ENCODE data around the gene TUBB.
"Not testable (repeated sequence)": the region's sequence is repeated elsewhere in the genome, so short reads cannot be mapped to it uniquely, and the experiment has no call there.

Gene TUBB

DNA sequence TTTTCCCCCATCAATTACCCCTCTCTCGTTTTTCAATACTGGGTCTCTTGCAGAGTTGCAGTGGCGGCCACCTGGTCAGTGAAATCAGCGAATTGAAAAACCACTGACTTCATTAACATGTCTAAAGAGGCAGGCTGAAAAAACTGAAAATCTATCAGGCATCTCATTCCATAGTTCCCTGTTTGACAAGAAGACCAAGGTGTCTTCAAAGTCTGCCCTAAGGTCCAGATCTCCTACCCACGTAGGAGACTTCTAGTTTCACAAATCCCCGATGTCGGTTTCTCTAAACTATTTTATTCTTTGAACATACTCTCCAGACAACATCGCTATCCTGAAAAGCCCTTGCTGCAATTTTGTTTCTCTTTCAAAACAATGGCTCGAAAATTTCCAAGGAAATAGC lies 796 bp upstream of the TUBB start:
- ATAC-seq (no peak), DNase-seq (no peak)

DNA sequence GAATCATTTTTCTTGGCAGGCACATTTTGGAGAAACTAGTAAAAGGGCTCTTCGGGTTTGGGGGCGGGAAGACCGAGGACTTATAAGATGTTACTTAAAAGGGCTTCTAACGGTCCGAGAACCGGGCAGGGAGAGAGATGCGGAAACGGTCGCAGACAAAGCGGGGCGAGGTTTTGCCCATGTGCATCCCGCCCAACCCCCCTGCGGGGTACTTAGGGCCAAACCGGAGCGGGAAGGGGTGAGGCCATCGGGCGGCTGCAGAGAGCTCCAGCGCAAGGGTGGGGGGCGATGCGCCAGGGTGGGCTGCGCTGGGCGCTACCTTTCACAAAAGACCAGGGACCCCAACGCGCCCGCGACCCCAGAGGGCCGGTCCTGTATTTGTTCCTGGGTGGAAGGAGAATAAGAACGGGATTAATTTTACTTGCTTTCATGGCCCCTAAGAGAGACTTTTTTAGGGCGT lies 616 bp downstream of the TUBB start:
- no peak for ATAC-seq
- peak; percentile 77 for DNase-seq

GRCh38 chr6:30721198-30722024 lies 1.3 kb downstream of the TUBB start:
- ATAC-seq: peak; percentile 33
- peak; percentile 98 for DNase-seq

DNA sequence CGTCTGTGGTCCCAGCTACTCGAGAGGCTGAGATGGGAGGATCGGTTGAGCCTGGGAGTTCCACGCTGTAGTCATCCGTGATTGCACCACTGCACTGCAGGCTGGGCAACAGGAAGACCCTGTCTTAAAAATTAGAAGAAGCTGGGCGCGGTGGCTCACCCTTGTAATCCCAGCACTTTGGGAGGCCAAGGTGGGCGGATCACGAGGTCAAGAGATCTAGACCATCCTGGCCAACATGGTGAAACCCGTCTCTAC lies 1.8 kb downstream of the TUBB start:
- not testable (repeated sequence) for ATAC-seq
- peak; percentile 25 for DNase-seq

DNA sequence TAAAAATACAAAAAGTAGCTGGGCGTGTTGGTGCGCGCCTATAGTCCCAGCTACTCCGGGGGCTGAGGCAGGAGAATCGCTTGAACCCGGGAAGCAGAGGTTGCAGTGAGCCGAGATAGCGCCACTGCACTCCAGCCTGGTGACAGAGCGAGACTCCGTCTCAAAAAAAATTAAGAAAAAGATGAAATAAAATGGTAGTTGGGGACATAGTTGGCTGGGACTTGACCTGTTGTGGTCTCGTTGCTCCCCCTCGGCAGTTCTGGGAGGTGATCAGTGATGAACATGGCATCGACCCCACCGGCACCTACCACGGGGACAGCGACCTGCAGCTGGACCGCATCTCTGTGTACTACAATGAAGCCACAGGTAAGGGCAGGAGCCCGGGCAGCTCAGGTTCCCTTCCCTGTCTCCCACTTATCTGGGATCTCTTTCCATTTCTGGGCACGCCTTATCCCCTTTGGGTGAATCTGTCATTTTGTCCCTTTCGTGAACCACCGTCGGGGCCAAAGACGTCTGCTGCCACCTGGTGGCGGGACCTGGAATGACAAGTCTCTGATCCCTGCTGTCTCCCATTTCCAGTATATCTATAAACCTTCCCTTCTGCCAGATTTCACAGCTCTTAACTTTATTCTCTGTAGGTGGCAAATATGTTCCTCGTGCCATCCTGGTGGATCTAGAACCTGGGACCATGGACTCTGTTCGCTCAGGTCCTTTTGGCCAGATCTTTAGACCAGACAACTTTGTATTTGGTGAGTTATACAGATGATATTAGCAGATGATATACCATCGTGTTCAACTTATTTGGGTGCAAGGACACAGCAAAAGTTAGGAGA lies 2.3 kb downstream of the TUBB start:
- ATAC-seq (no peak), DNase-seq (peak; percentile 87)

GRCh38 chr6:30723159-30723842 lies 3.1 kb downstream of the TUBB start:
- ATAC-seq: not testable (repeated sequence)

DNA sequence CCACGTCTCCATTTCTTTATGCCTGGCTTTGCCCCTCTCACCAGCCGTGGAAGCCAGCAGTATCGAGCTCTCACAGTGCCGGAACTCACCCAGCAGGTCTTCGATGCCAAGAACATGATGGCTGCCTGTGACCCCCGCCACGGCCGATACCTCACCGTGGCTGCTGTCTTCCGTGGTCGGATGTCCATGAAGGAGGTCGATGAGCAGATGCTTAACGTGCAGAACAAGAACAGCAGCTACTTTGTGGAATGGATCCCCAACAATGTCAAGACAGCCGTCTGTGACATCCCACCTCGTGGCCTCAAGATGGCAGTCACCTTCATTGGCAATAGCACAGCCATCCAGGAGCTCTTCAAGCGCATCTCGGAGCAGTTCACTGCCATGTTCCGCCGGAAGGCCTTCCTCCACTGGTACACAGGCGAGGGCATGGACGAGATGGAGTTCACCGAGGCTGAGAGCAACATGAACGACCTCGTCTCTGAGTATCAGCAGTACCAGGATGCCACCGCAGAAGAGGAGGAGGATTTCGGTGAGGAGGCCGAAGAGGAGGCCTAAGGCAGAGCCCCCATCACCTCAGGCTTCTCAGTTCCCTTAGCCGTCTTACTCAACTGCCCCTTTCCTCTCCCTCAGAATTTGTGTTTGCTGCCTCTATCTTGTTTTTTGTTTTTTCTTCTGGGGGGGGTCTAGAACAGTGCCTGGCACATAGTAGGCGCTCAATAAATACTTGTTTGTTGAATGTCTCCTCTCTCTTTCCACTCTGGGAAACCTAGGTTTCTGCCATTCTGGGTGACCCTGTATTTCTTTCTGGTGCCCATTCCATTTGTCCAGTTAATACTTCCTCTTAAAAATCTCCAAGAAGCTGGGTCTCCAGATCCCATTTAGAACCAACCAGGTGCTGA lies 3.9 kb downstream of the TUBB start:
- not testable (repeated sequence) for DNase-seq

More at GRCh38 chr6:30723159-30723842, 3.1 kb downstream of the TUBB start:
- DNase-seq: not testable (repeated sequence)

DNA sequence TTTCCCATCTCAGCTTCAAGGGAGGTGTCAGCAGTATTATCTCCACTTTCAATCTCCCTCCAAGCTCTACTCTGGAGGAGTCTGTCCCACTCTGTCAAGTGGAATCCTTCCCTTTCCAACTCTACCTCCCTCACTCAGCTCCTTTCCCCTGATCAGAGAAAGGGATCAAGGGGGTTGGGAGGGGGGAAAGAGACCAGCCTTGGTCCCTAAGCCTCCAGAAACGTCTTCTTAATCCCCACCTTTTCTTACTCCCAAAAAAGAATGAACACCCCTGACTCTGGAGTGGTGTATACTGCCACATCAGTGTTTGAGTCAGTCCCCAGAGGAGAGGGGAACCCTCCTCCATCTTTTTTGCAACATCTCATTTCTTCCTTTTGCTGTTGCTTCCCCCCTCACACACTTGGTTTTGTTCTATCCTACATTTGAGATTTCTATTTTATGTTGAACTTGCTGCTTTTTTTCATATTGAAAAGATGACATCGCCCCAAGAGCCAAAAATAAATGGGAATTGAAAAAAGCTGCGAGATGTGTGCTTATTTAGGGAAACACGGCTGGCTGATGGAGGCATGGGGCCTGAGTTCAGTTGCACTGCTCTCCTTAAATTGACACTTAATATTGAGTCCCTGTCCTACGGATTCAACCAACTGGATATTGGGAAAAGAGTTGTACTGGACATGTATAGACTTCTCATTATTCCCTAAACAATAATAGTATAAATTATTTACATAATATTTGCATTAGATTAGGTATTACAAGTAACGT lies 4.9 kb downstream of the TUBB start:
- DNase-seq: no peak

More for the DNA sequence above, 3.9 kb downstream of the TUBB start:
- not testable (repeated sequence) for ATAC-seq

DNA sequence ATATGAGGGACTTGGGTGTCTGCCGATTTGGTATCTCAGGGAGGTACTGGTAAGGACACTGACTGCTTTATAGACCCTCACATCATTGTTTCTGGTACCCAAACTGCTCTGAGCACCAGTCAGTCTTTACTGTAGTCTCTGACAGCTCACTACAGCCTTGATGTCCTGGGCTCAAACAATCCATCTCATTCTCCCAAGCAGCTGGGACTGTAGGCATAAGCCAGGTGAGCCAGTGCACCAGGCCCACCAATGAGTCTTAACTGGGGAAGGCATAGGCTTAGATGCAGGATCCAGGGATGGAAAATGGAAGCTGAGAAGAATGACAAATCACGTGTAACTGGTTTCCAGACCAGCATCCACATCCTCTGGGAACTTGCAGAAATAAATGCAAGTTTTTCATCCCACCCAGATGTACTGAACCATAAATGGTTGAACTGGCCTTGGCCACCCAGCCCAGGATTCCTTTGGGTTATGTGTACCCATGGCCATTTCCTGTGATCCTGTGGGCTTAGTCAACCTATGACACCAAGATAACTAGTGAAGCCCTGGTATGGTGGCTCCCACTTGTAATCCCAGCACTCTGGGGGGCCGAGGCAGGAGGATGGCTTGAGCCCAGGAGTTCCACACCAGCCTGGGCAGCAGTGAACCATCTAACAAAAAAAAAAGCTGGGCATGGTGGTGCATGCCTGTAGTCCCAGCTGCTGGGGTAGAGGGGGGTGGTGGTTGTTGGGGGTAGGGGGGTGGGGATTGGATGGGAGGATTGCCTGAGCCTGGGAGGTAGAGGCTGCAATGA lies 5.8 kb downstream of the TUBB start:
- DNase-seq: no peak

More for the DNA sequence above, 4.9 kb downstream of the TUBB start:
- no peak for ATAC-seq

GRCh38 chr6:30726506-30727413 lies 6.6 kb downstream of the TUBB start:
- no peak for DNase-seq
- ATAC-seq: no peak

More for the DNA sequence above, 5.8 kb downstream of the TUBB start:
- ATAC-seq: no peak

DNA sequence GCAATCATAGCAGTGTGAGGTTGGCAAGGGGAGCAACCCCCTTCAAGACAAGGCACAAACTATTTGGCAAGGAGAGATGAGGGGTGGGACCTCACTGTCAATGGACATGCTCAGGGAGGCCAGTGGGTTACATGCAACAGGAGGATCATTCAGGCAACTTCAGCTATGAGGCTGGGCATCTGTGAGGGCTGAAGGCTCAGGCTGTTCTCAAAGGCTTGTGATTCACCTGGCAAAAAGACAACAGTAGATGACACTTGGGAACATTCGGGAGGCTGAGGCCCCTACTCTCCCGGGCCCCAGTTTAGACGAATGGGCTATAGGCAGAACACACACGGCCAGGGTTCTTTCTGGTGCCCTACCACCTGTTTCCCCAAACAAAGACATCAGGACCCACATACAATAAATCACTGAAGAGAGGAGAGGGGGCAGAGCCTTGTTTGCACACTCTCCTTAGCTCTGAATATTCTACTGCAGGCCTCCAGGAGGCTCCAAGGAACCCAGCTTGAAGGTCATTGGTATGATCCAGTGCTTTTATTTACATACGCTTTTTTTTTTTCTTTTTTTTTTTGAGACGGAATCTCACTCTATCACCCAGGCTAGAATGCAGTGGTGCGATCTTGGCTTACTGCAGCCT lies 7.9 kb downstream of the TUBB start:
- DNase-seq (no peak), ATAC-seq (no peak)

GRCh38 chr6:30730601-30731435 lies 10.7 kb downstream of the TUBB start:
- peak; percentile 88 for DNase-seq
- ATAC-seq: peak; percentile 84

DNA sequence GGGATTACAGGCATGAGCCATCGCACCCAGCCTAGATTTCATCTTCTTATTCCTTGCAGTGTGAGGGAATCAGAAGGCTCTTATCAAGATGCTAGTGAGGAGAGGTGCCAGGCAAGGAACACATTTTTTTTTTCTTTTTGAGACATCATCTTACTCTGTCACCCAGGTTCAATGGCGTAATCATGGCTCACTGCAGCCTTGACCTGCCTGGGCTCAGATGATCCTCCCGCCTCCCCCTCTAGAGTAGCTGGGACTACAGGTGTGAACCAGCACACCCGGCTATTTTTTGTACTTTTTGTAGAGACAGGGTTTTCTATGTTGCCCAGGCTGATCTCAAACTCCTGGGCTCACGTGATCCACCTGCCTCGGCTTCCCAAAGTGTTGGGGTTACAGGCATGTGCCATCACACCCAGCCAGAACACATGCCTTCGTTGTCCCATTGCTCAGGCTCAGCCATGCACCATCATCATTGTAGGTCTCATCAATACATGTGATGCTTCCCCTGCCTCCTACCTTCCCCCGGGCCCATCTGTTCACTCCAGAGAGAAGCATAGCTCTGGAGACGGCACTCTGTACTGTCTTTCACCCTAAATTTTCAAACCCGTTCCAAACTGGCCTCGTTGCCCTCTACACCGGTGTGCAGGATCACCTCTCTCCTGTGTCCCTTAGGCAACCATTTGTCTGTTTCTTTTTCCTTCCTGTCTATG lies 12.2 kb downstream of the TUBB start:
- no peak for ATAC-seq
- DNase-seq: no peak

DNA sequence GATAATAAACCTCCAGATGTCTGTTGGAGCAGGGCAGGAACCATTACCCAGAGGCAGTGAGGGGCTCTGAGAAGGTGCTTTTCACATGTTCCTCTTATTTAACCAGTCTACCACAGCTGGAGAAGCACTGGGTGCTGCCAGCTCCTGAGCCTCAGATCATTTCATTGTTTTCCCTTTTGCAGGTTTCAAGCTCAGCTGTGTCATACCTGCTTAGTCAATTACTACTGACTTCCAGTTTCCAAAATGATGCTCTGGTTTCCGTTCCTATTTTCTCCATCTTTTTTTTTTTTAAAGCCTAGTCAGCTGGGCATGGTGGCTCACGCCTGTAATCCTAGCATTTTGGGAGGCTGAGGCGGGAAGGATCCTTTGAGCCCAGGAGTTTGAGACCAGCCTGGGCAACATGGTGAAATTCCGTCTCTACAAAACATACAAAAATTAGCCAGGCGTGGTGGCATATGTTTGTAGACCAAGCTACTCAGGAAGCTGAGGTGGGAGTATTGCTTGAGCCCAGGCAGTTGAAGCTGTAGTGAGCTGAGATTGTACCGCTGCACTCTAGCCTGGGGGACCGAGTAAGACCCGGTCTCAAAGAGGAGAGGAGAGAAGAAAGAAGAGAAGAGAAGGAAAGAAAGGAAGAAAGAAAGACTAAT lies 15.6 kb downstream of the TUBB start:
- ATAC-seq (peak; percentile 19), DNase-seq (no peak)

GRCh38 chr6:30738532-30738931 lies 18.4 kb downstream of the TUBB start:
- ATAC-seq (no peak), DNase-seq (no peak)

DNA sequence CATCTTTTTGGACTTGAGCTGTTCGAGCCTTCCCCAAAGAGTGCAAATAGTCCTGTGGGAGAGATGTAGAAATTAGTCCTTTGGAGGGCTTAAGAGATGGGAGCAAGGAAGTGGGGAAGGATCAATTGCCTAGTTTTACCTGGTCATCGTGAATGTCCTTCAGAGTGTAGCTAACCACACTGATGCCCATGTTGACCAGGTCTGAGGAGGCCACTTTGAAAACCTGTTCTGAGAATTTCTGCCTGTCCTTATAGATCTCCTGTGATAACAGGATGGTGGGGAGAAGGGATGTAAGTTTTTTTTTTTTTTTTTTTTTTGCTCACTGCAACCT lies 20.4 kb downstream of the TUBB start:
- ATAC-seq (no peak), DNase-seq (no peak)
